Lung (tissue), 16 donors: ENCODE results near the gene LDB2. TPM values are rescaled to one million over a fixed set of nuclear protein-coding genes. Genes with fewer than 3 reads are reported as not detected.
A peak's percentile ranks its signal among the peaks of the same experiment; 100 is the strongest.

Experiments
- ATAC-seq: fragments of 200-7000 bp; cut with Tn5 transposase; one replicate; pipeline ENCODE4 v1.9.1; 2020; ENCODE audit warnings: moderate number of reproducible peaks; ENCODE audit not compliant: insufficient read depth, low FRiP score
- DNase-seq, 3 donors: peaks; one replicate each; pipeline ENCODE4 v3.0.0-alpha.2; 2013 to 2017
- H3K27ac ChIP-seq, 2 donors: one replicate each; pipeline ENCODE4 v1.5.1; 2013; ENCODE audit warnings: mild to moderate bottlenecking in 2 of 2, moderate library complexity in 2 of 2, control low read depth in 1 of 2, inconsistent platforms in 1 of 2, low read depth in 1 of 2, low read length in 1 of 2
- H3K27me3 ChIP-seq, 3 donors: one replicate each; pipeline ENCODE4 v1.5.1; 2013; ENCODE audit warnings: low read length in 2 of 3; ENCODE audit not compliant: control insufficient read depth in 3 of 3, insufficient read depth in 3 of 3
- H3K36me3 ChIP-seq, 4 donors: one replicate each; pipeline ENCODE4 v1.5.1; 2013; ENCODE audit warnings: low read length in 4 of 4, mild to moderate bottlenecking in 1 of 4, moderate library complexity in 1 of 4; ENCODE audit not compliant: control insufficient read depth in 4 of 4, insufficient read depth in 4 of 4
- H3K4me1 ChIP-seq, 5 donors: one replicate each; pipeline ENCODE4 v1.5.1; 2013; ENCODE audit warnings: low read length in 5 of 5, mild to moderate bottlenecking in 2 of 5, moderate library complexity in 1 of 5; ENCODE audit not compliant: control insufficient read depth in 5 of 5, insufficient read depth in 5 of 5
- H3K4me3 ChIP-seq: one replicate; pipeline ENCODE4 v1.5.1; 2013; ENCODE audit warnings: mild to moderate bottlenecking, control low read depth, moderate library complexity
- H3K9ac ChIP-seq, 2 donors: one replicate each; pipeline ENCODE4 v1.5.1; 2013; ENCODE audit warnings: low read length in 2 of 2, control low read depth in 1 of 2; ENCODE audit not compliant: insufficient read depth in 1 of 2
- H3K9me3 ChIP-seq, 4 donors: one replicate each; pipeline ENCODE4 v1.5.1; 2013; ENCODE audit warnings: low read length in 3 of 4, mild to moderate bottlenecking in 1 of 4, moderate library complexity in 1 of 4; ENCODE audit not compliant: control insufficient read depth in 4 of 4, insufficient read depth in 3 of 4
- CTCF ChIP-seq: IDR thresholded peaks from 2 replicates; pipeline ENCODE4 v1.5.1; 2012; ENCODE audit warnings: mild to moderate bottlenecking; ENCODE audit errors: control extremely low read depth, extremely low read depth
- WGBS, 2 donors: extraction: QIAGEN DNeasy Blood & Tissue Kit; methylation state at CpG; one replicate each; pipeline ENCODE4 v1.1.7; 2013; 5-methylcytosine and 5-hydroxymethylcytosine counted together
- long read RNA-seq, 5 donors: transcript quantifications; one replicate each; lab custom pipeline, GENCODE V29; 2026
- polyA plus RNA-seq, 2 donors: library from polyadenylated mRNA; stranded (reverse); fragments of 200-250 nt; gene quantifications; one replicate each; pipeline ENCODE4 v1.2.1, GENCODE V29; 2013
- total RNA-seq, 2 donors: library from RNA; depleted of rRNA in 1 of 2; stranded (reverse); fragments of >200 nt in 1 of 2; gene quantifications; one replicate each; pipeline ENCODE4 v1.2.1, GENCODE V29; 2014 to 2021
- donor health status: control.
- donor health status: control.
- donor health status: Bipolar disorder and iron deficiency.
- donor health status: healthy.
- donor health status: DM: yes; HTN: yes; CAD: no.

The LDB2 gene
- total RNA-seq: 100 to 1,000 TPM in 1 of 2 donors, 10 to 100 TPM in 1; 58.1 to 147 TPM
- 10 to 100 TPM; 18.1 to 34.0 TPM for polyA plus RNA-seq
- long read RNA-seq, donor 1, partial matches to known transcripts: 6 of 14 reads
- long read RNA-seq, donor 1, other reads (novel, unspliced or antisense): 0 of 14 reads
- long read RNA-seq, donor 2, partial matches to known transcripts: 0 of 3 reads
- long read RNA-seq, donor 2, other reads (novel, unspliced or antisense): 0 of 3 reads
- long read RNA-seq, donor 3, partial matches to known transcripts: 0 of 3 reads
- long read RNA-seq, donor 3, other reads (novel, unspliced or antisense): 0 of 3 reads
- long read RNA-seq, donor 4, partial matches to known transcripts: 0 of 2 reads
- long read RNA-seq, donor 4, other reads (novel, unspliced or antisense): 0 of 2 reads
- long read RNA-seq, donor 5, partial matches to known transcripts: 0 of 5 reads
- long read RNA-seq, donor 5, other reads (novel, unspliced or antisense): 0 of 5 reads

DNA sequence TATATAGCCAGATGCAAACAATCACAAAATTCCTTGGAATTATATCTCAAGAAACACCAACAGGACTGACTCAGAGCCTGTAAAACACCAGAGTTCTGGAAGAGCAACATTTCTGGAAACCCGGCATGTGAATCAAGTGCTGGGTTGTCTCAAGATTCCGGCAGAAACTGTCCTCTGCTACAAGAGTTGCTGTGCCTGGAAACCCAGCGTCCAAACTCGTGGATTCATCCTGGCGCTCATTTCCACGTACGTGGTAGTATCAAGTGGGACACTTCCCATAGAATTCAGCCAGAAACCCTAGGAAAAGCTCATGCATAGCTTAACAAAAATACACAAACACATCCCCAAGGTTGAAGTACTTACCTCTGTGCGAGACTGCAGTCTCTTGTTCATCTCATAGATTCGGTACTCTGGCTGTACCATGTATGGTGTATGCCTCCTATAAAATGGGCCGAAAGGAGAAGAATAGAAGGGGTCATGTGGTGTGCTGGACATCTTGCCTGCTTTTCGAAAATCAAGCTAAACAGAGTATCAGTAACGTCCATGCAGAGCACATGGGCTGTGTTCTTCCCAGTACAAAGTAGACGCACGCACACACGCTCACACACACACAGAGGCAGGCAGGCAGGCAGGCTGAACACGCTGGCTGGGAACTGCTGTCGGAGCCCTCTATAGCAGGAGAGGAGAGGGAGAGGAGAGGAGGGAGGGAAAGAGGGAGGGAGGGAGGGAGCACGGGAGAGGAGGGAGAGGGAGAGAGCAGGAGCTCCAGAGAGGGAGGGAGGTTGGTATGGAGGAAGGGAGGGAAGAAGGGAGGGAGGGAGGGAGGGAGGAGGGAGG lies at the start of gene LDB2:
Gene LDB2 (minus strand): TSS at position 655 of the 837 bp plus-strand sequence.
- ATAC-seq (peak; percentile 71), DNase-seq (peak; percentile 88 to 96 (median 92))
- Histone ChIP-seq H3K27me3 (no peaks in the 10 kb centered on the region), H3K9ac (peak within 1 kb of the TSS in 1 of 2 donors; percentile 91), H3K36me3 (no peaks in the 10 kb centered on the region), H3K9me3 (no peaks in the 10 kb centered on the region), H3K4me1 (peaks cover 0 to 43% (median 2%) of the 10 kb centered on the region in 5 donors), H3K27ac (peak within 1 kb of the TSS; percentile 66 to 86), H3K4me3 (peak within 1 kb of the TSS; percentile 74)
- WGBS, 2 donors: 4 to 8% methylated on average over 17 of the region's 18 CpGs
- TF ChIP-seq CTCF: no peak

- TF ChIP-seq CTCF: no peak
- H3K4me1 ChIP-seq: no peaks in the 10 kb centered on the region
- WGBS, 2 donors: 97 to 98% methylated on average over 13 of the region's 14 CpGs
- DNase-seq (no peak), ATAC-seq (no peak)
- H3K27me3 ChIP-seq: peaks cover 0 to 4% (median 0%) of the 10 kb centered on the region in 3 donors
- no peaks in the 10 kb centered on the region for H3K36me3 ChIP-seq
- no peak overlapping the region for H3K4me3 ChIP-seq
- H3K9ac ChIP-seq: no peak overlapping the region
- no peak overlapping the region for H3K27ac ChIP-seq
- H3K9me3 ChIP-seq: peaks cover 0 to 2% (median 0%) of the 10 kb centered on the region in 4 donors
These were observed 44.0 kb upstream of the LDB2 start for GRCh38 chr4:16942491-16942890.

- ATAC-seq: no peak
- 96% methylated on average over 2 of the region's 2 CpGs for WGBS, 2 donors
- Histone ChIP-seq H3K27me3 (peaks cover 0 to 4% (median 0%) of the 10 kb centered on the region in 3 donors), H3K9me3 (peaks cover 0 to 2% (median 0%) of the 10 kb centered on the region in 4 donors), H3K9ac (no peak overlapping the region), H3K36me3 (no peaks in the 10 kb centered on the region), H3K27ac (no peak overlapping the region), H3K4me3 (no peak overlapping the region), H3K4me1 (no peaks in the 10 kb centered on the region)
- no peak for TF ChIP-seq CTCF
- DNase-seq: no peak
These were observed 40.7 kb upstream of the LDB2 start for GRCh38 chr4:16939178-16939577.
